Neural crest cell (in vitro differentiated cells): ENCODE measurements around the gene DYNLRB1. TPM values are rescaled to one million over a fixed set of nuclear protein-coding genes. Genes with fewer than 3 reads are reported as not detected.

Source experiments
- DNase-seq: peaks from one replicate; pipeline ENCODE4 v3.0.0; 2021; ENCODE audit warnings: low read depth, mixed read lengths, low spot score
- H3K27ac Mint-ChIP-seq: one replicate; pipeline ENCODE4 v1.8.0; 2021; ENCODE audit warnings: mild to moderate bottlenecking, mixed read lengths; ENCODE audit not compliant: unreplicated experiment
- H3K27me3 Mint-ChIP-seq: 2 replicates; pipeline ENCODE4 v1.8.0; 2021; ENCODE audit warnings: low read depth, mild to moderate bottlenecking, mixed read lengths
- H3K36me3 Mint-ChIP-seq: 2 replicates; pipeline ENCODE4 v1.8.0; 2021; ENCODE audit warnings: low read depth, mild to moderate bottlenecking, mixed read lengths
- H3K4me1 Mint-ChIP-seq: 2 replicates; pipeline ENCODE4 v1.8.0; 2021; ENCODE audit warnings: mixed read lengths
- H3K4me3 Mint-ChIP-seq: one replicate; pipeline ENCODE4 v1.8.0; 2021; ENCODE audit warnings: mild to moderate bottlenecking, mixed read lengths
- H3K9me3 Mint-ChIP-seq: 2 replicates; pipeline ENCODE4 v1.8.0; 2021; ENCODE audit warnings: mixed read lengths
- CTCF ChIP-seq: fragments of 200-600 bp; sonication (generic); conservative IDR thresholded peaks from 2 replicates; pipeline ENCODE4 v1.5.0; 2021; ENCODE audit warnings: antibody characterized with exemption, mild to moderate bottlenecking
- total RNA-seq: library from RNA; stranded (reverse); gene quantifications from 2 replicates; pipeline ENCODE4 v1.2.1, GENCODE V29; 2021

DYNLRB1 gene
- total RNA-seq, 1 donor from 2014 or later = 151 TPM

GRCh38 chr20:34583544-34583943, 67.3 kb downstream of the DYNLRB1 start:
- Mint-ChIP-seq H3K4me1 (peaks cover 12% of the 10 kb centered on the region), H3K27me3 (no peaks in the 10 kb centered on the region), H3K4me3 (no peak overlapping the region), H3K9me3 (no peaks in the 10 kb centered on the region), H3K27ac (no peak overlapping the region), H3K36me3 (peaks cover 3% of the 10 kb centered on the region)
- no peak for TF ChIP-seq CTCF
- DNase-seq = no peak

GRCh38 chr20:34585019-34585418, 68.8 kb downstream of the DYNLRB1 start:
- peaks cover 12% of the 10 kb centered on the region for H3K4me1 Mint-ChIP-seq
- peaks cover 3% of the 10 kb centered on the region for H3K36me3 Mint-ChIP-seq
- H3K27me3 Mint-ChIP-seq = no peaks in the 10 kb centered on the region
- no peak overlapping the region for H3K27ac Mint-ChIP-seq
- no peak overlapping the region for H3K4me3 Mint-ChIP-seq
- no peak for TF ChIP-seq CTCF
- no peaks in the 10 kb centered on the region for H3K9me3 Mint-ChIP-seq
- no peak for DNase-seq

GRCh38 chr20:34586488-34587163, 70.4 kb downstream of the DYNLRB1 start:
- no peak for TF ChIP-seq CTCF
- Mint-ChIP-seq H3K4me1 (peaks cover 8% of the 10 kb centered on the region), H3K27ac (no peak overlapping the region), H3K36me3 (peaks cover 3% of the 10 kb centered on the region), H3K9me3 (no peaks in the 10 kb centered on the region), H3K27me3 (no peaks in the 10 kb centered on the region), H3K4me3 (no peak overlapping the region)
- DNase-seq = no peak

Other genes starting within 250 kb of the DYNLRB1 start
- gene AHCY, start 213.1 kb upstream of the DYNLRB1 start, total RNA-seq = 358 TPM in 2 replicates
- gene ITCH, start 153.1 kb upstream of the DYNLRB1 start, total RNA-seq = 68.6 and 69.3 TPM in 2 replicates
- 17.5 and 17.8 TPM in 2 replicates for gene MAP1LC3A, start 42.3 kb downstream of the DYNLRB1 start, total RNA-seq
- gene PIGU, start 160.7 kb downstream of the DYNLRB1 start, total RNA-seq = 54.9 and 55.5 TPM in 2 replicates
- 17.1 and 17.2 TPM in 2 replicates for gene TP53INP2, start 187.9 kb downstream of the DYNLRB1 start, total RNA-seq